Measurements from ENCODE around the gene KLHL35.

The KLHL35 gene

GRCh38 chr11:75434051-75434450 lies 1.0 kb upstream of the KLHL35 start:
- no peak for TF ChIP-seq CTCF (conservative IDR thresholded peaks at IDR 0.05; ENCODE audit: low read depth, low read length)
- no peak overlapping the region for H3K4me3 ChIP-seq (ENCODE audit: low read length)
- DNase-seq (ENCODE audit: low read depth) = no peak

GRCh38 chr11:75433443-75433842 lies 440 bp upstream of the KLHL35 start:
- no peak for DNase-seq (ENCODE audit: low read depth)
- no peak for TF ChIP-seq CTCF (conservative IDR thresholded peaks at IDR 0.05; ENCODE audit: low read depth, low read length)

GRCh38 chr11:75431533-75432525 lies 1.2 kb downstream of the KLHL35 start:
- no peak for DNase-seq (ENCODE audit: low read depth)
- H3K4me3 ChIP-seq (ENCODE audit: low read length) = no peak overlapping the region
- no peak for TF ChIP-seq CTCF (conservative IDR thresholded peaks at IDR 0.05; ENCODE audit: low read depth, low read length)

More at GRCh38 chr11:75433443-75433842, 440 bp upstream of the KLHL35 start:
- no peak overlapping the region for H3K4me3 ChIP-seq (ENCODE audit: low read length)

GRCh38 chr11:75430714-75431532 lies 2.1 kb downstream of the KLHL35 start:
- no peak overlapping the region for H3K4me3 ChIP-seq (ENCODE audit: low read length)
- no peak for TF ChIP-seq CTCF (conservative IDR thresholded peaks at IDR 0.05; ENCODE audit: low read depth, low read length)
- no peak for DNase-seq (ENCODE audit: low read depth)

- no peak overlapping the region for H3K4me3 ChIP-seq (ENCODE audit: low read length)
- no peak for DNase-seq (ENCODE audit: low read depth)
- no peak for TF ChIP-seq CTCF (conservative IDR thresholded peaks at IDR 0.05; ENCODE audit: low read depth, low read length)
These were observed 2.9 kb downstream of the KLHL35 start for GRCh38 chr11:75429902-75430713.

- no peak for TF ChIP-seq CTCF (conservative IDR thresholded peaks at IDR 0.05; ENCODE audit: low read depth, low read length)
- DNase-seq (ENCODE audit: low read depth) = no peak
- no peak overlapping the region for H3K4me3 ChIP-seq (ENCODE audit: low read length)
These were observed 3.4 kb downstream of the KLHL35 start for GRCh38 chr11:75429641-75429901.
